ENCODE measurements around the gene STON2. TPM values are rescaled to one million over a fixed set of nuclear protein-coding genes. Genes with fewer than 3 reads are reported as not detected.

The STON2 gene
- polyA plus RNA-seq, 3 donors, result 45.5 to 49.7 (median 46.4) TPM

GRCh38 chr14:81427348-81428058, 27.4 kb upstream of the STON2 start:
- DNase-seq (ENCODE audit: low read depth in 3 of 3, low spot score in 2 of 3), result no peak

GRCh38 chr14:81423504-81423903, 23.4 kb upstream of the STON2 start:
- no peak for DNase-seq (ENCODE audit: low read depth in 3 of 3, low spot score in 2 of 3)

GRCh38 chr14:81418057-81418790, 18.1 kb upstream of the STON2 start:
- DNase-seq (ENCODE audit: low read depth in 3 of 3, low spot score in 2 of 3), result no peak

GRCh38 chr14:81416981-81417380, 16.9 kb upstream of the STON2 start:
- DNase-seq (ENCODE audit: low read depth in 3 of 3, low spot score in 2 of 3), result no peak

- DNase-seq (ENCODE audit: low read depth in 3 of 3, low spot score in 2 of 3), result no peak
Measured at GRCh38 chr14:81416194-81416952, 16.2 kb upstream of the STON2 start.

GRCh38 chr14:81415781-81416180, 15.7 kb upstream of the STON2 start:
- DNase-seq (ENCODE audit: low read depth in 3 of 3, low spot score in 2 of 3), result no peak

- DNase-seq (ENCODE audit: low read depth in 3 of 3, low spot score in 2 of 3), result no peak
Measured at GRCh38 chr14:81414123-81414522, 14.0 kb upstream of the STON2 start.

- no peak for DNase-seq (ENCODE audit: low read depth in 3 of 3, low spot score in 2 of 3)
Measured at GRCh38 chr14:81412779-81413178, 12.7 kb upstream of the STON2 start.

GRCh38 chr14:81408595-81408994, 8.5 kb upstream of the STON2 start:
- DNase-seq (ENCODE audit: low read depth in 3 of 3, low spot score in 2 of 3), result no peak

- no peak for DNase-seq (ENCODE audit: low read depth in 3 of 3, low spot score in 2 of 3)
Measured at GRCh38 chr14:81406863-81407262, 6.7 kb upstream of the STON2 start.

GRCh38 chr14:81402123-81402495, 2.0 kb upstream of the STON2 start:
- no peak for DNase-seq (ENCODE audit: low read depth in 3 of 3, low spot score in 2 of 3)

GRCh38 chr14:81401420-81402122, 1.4 kb upstream of the STON2 start:
- DNase-seq (ENCODE audit: low read depth in 3 of 3, low spot score in 2 of 3), result no peak

- DNase-seq (ENCODE audit: low read depth in 3 of 3, low spot score in 2 of 3), result no peak
Measured at GRCh38 chr14:81400852-81401251, 728 bp upstream of the STON2 start.

- DNase-seq (ENCODE audit: low read depth in 3 of 3, low spot score in 2 of 3), result no peak
Measured at GRCh38 chr14:81398196-81398891, 1.8 kb downstream of the STON2 start.

- no peak for DNase-seq (ENCODE audit: low read depth in 3 of 3, low spot score in 2 of 3)
Measured at GRCh38 chr14:81396113-81396512, 4.0 kb downstream of the STON2 start.

- no peak for DNase-seq (ENCODE audit: low read depth in 3 of 3, low spot score in 2 of 3)
Measured at GRCh38 chr14:81394739-81395138, 5.4 kb downstream of the STON2 start.

GRCh38 chr14:81392976-81393643, 7.0 kb downstream of the STON2 start:
- no peak for DNase-seq (ENCODE audit: low read depth in 3 of 3, low spot score in 2 of 3)

- no peak for DNase-seq (ENCODE audit: low read depth in 3 of 3, low spot score in 2 of 3)
Measured at GRCh38 chr14:81392052-81392451, 8.1 kb downstream of the STON2 start.

- no peak for DNase-seq (ENCODE audit: low read depth in 3 of 3, low spot score in 2 of 3)
Measured at GRCh38 chr14:81390696-81391095, 9.4 kb downstream of the STON2 start.

- no peak for DNase-seq (ENCODE audit: low read depth in 3 of 3, low spot score in 2 of 3)
Measured at GRCh38 chr14:81388336-81388735, 11.8 kb downstream of the STON2 start.

All from right renal cortex interstitium (tissue), 3 donors.